GM13977 (cell line): ENCODE results near the gene CXXC5.

Experiments used
- DNase-seq: peaks from one replicate; pipeline ENCODE4 v3.0.0; 2012; ENCODE audit warnings: low spot score
- CTCF ChIP-seq: IDR thresholded peaks from 2 replicates; pipeline ENCODE4 v1.5.1; 2012; ENCODE audit warnings: mild to moderate bottlenecking, control low read depth; ENCODE audit not compliant: insufficient read depth; ENCODE audit errors: extremely low read depth, missing control alignments
- in situ Hi-C: fragments of 300-500 bp; cut with MboI; formaldehyde crosslinking; loops from one replicate; pipeline ENCODE4 v1.12.0; 2022; ENCODE audit warnings: low sequenced_read_pairs, low pct_unique_long_range_greater_than_20kb, mixed read lengths, inconsistent platforms; ENCODE audit not compliant: unreplicated experiment

CXXC5 gene

GRCh38 chr5:139696167-139696893, 48.2 kb downstream of the CXXC5 start:
- no peak for TF ChIP-seq CTCF
- in situ Hi-C loops, result loop anchor here (10.0 kb wide), 1 partner anchor 62 kb away; no protein-coding TSS in a partner anchor
- no peak for DNase-seq

GRCh38 chr5:139696894-139697658, 48.9 kb downstream of the CXXC5 start:
- DNase-seq, result peak; percentile 64
- in situ Hi-C loops, result loop anchor here (10.0 kb wide), 1 partner anchor 62 kb away; no protein-coding TSS in a partner anchor
- no peak for TF ChIP-seq CTCF

- no peak for DNase-seq
- no peak for TF ChIP-seq CTCF
Measured at GRCh38 chr5:139698490-139699146, 50.5 kb downstream of the CXXC5 start.

GRCh38 chr5:139699351-139699750, 51.2 kb downstream of the CXXC5 start:
- DNase-seq, result no peak
- in situ Hi-C loops, result loop anchor here (10.0 kb wide), 1 partner anchor 65 kb away; no protein-coding TSS in a partner anchor
- TF ChIP-seq CTCF, result no peak

More at GRCh38 chr5:139698490-139699146, 50.5 kb downstream of the CXXC5 start:
- in situ Hi-C loops, result loop anchor here (10.0 kb wide), 1 partner anchor 64 kb away; no protein-coding TSS in a partner anchor

GRCh38 chr5:139700711-139701055, 52.5 kb downstream of the CXXC5 start:
- no peak for TF ChIP-seq CTCF
- in situ Hi-C loops, result no loop called here
- no peak for DNase-seq

- no peak for TF ChIP-seq CTCF
- DNase-seq, result no peak
- in situ Hi-C loops, result no loop called here
Measured at GRCh38 chr5:139701056-139701741, 53.0 kb downstream of the CXXC5 start.
